PC-9 (cell line): ENCODE results near the gene NGEF. TPM values are rescaled to one million over a fixed set of nuclear protein-coding genes. Genes with fewer than 3 reads are reported as not detected.
A peak's percentile ranks its signal among the peaks of the same experiment; 100 is the strongest.

Experiments used
- BruUV-seq: library from RNA; stranded (reverse); fragments of 400-500 nt; replicated peaks from 2 replicates; lab custom pipeline; 2021; lab: Mats Ljungman, UMichigan
- CTCF ChIA-PET: fragments of 300-600 bp; sonication (Branson Sonifier 250); formaldehyde crosslinking; loops from one replicate; lab custom pipeline; 2022; ENCODE audit warnings: antibody characterized with exemption; lab: Charles Lee
- POLR2A ChIA-PET: fragments of 300-600 bp; sonication (Branson Sonifier 250); formaldehyde crosslinking; loops from one replicate; lab custom pipeline; 2022; ENCODE audit warnings: antibody characterized with exemption; ENCODE audit not compliant: unreplicated experiment; lab: Charles Lee
- DNase-seq, 2 experiments: peaks; one replicate each; pipeline versions ENCODE4 v3.0.0 to v3.0.0-alpha.2; 2015 to 2022; ENCODE audit warnings: mixed read lengths in 1 of 2
- H2AFZ ChIP-seq: fragments of 200-600 bp; sonication (generic); 2 replicates; pipeline ENCODE4 v1.8.1; 2017; ENCODE audit warnings: antibody characterized with exemption
- H3F3A ChIP-seq: fragments of 200-600 bp; sonication (generic); 2 replicates; pipeline ENCODE4 v1.8.1; 2017; ENCODE audit warnings: antibody characterized with exemption, mild to moderate bottlenecking, low read depth; ENCODE audit not compliant: insufficient read depth
- H3K27ac ChIP-seq: fragments of 200-600 bp; sonication (generic); 2 replicates; pipeline ENCODE4 v1.6.1; 2016; ENCODE audit warnings: mixed run types
- H3K27me3 ChIP-seq: fragments of 200-600 bp; sonication (generic); 2 replicates; pipeline ENCODE4 v1.6.1; 2016; ENCODE audit warnings: low read depth, mixed run types; ENCODE audit not compliant: insufficient read depth
- H3K36me3 ChIP-seq: fragments of 200-600 bp; sonication (generic); 2 replicates; pipeline ENCODE4 v1.6.1; 2016; ENCODE audit warnings: low read depth, mixed run types
- H3K4me1 ChIP-seq: fragments of 200-600 bp; sonication (generic); replicated peaks from 2 replicates; pipeline ENCODE4 v1.6.1; 2016; ENCODE audit warnings: mixed run types; ENCODE audit not compliant: insufficient read depth
- H3K4me2 ChIP-seq: fragments of 200-600 bp; sonication (generic); 2 replicates; pipeline ENCODE4 v1.6.1; 2017; ENCODE audit warnings: mixed run types
- H3K4me3 ChIP-seq: fragments of 200-600 bp; sonication (generic); 2 replicates; pipeline ENCODE4 v1.6.1; 2016; ENCODE audit warnings: mixed run types
- H3K79me2 ChIP-seq: fragments of 200-600 bp; sonication (generic); 2 replicates; pipeline ENCODE4 v1.6.1; 2017; ENCODE audit warnings: low read depth, mixed run types
- H3K9me2 ChIP-seq: fragments of 200-600 bp; sonication (generic); 2 replicates; pipeline ENCODE4 v1.8.1; 2017; ENCODE audit warnings: mild to moderate bottlenecking; ENCODE audit not compliant: insufficient read depth
- H3K9me3 ChIP-seq: fragments of 200-600 bp; sonication (generic); 2 replicates; pipeline ENCODE4 v1.8.1; 2016; ENCODE audit warnings: low read depth; ENCODE audit not compliant: insufficient read depth
- H4K20me1 ChIP-seq: fragments of 200-600 bp; sonication (generic); 2 replicates; pipeline ENCODE4 v1.8.1; 2017; ENCODE audit not compliant: insufficient read depth
- CTCF ChIP-seq: fragments of 200-600 bp; sonication (generic); conservative IDR thresholded peaks from 2 replicates; pipeline ENCODE4 v1.6.1; 2017; ENCODE audit warnings: mixed run types, antibody characterized with exemption, mild to moderate bottlenecking, moderate library complexity
- EZH2 ChIP-seq: fragments of 200-600 bp; sonication (generic); IDR thresholded peaks from 2 replicates; pipeline ENCODE4 v1.8.0; 2017; ENCODE audit warnings: antibody characterized with exemption, low read depth
- intact Hi-C: fragments of 100-400 bp; cut with micrococcal nuclease; formaldehyde crosslinking; loops from one replicate; pipeline ENCODE4 v1.10.0; 2022; ENCODE audit not compliant: unreplicated experiment
- total RNA-seq: library from RNA; stranded (reverse); gene quantifications from 2 replicates; pipeline ENCODE4 v1.2.3, GENCODE V29; 2021

Gene NGEF
- total RNA-seq, 1 experiment from 2014 or later, result 55.3 TPM

- intact Hi-C loops, result loop anchor here (5.0 kb wide), 1 partner anchor 125 kb away; no protein-coding TSS in a partner anchor
- no peak for TF ChIP-seq EZH2
- TF ChIP-seq CTCF, result no peak
- TSS peak; percentile 80 for BruUV-seq
- Histone ChIP-seq H3K9me3 (no peaks in the 10 kb centered on the region), H3K4me3 (peak overlapping the region; percentile 26; the same call in 1 of the 2 replicates), H3K9me2 (no peaks in the 10 kb centered on the region), H4K20me1 (no peaks in the 10 kb centered on the region), H3K27ac (peak overlapping the region; percentile 77), H3K79me2 (no peaks in the 10 kb centered on the region), H2AFZ (peak overlapping the region; percentile 68; the same call in 1 of the 2 replicates), H3K4me2 (peak overlapping the region; percentile 74), H3K27me3 (no peaks in the 10 kb centered on the region), H3K36me3 (no peaks in the 10 kb centered on the region), H3K4me1 (peaks cover 36% of the 10 kb centered on the region), H3F3A (peaks cover 20% of the 10 kb centered on the region; the same call in 1 of the 2 replicates)
- peak; percentile 86 to 92 for DNase-seq
- POLR2A ChIA-PET, result interaction anchor here (0.5 to 1.0 kb wide), 2 partner anchors 9 to 11 kb away, joined by 3 to 5 read pairs; no protein-coding TSS in a partner anchor
- CTCF ChIA-PET, result no interaction called here
These were observed 111.1 kb downstream of the NGEF start for GRCh38 chr2:232901736-232902578.

- BruUV-seq, result TSS peak; percentile 51
- DNase-seq, result no peak
- H3K9me3 ChIP-seq, result no peaks in the 10 kb centered on the region
- H3F3A ChIP-seq, result peaks cover 20% of the 10 kb centered on the region; the same call in 1 of the 2 replicates
- H3K4me1 ChIP-seq, result peaks cover 36% of the 10 kb centered on the region
- intact Hi-C loops, result loop anchor here (5.0 kb wide), 1 partner anchor 126 kb away; no protein-coding TSS in a partner anchor
- POLR2A ChIA-PET, result interaction anchor here (1.0 kb wide), 1 partner anchor 10 kb away, joined by 3 read pairs; no protein-coding TSS in a partner anchor
- H2AFZ ChIP-seq, result no peak overlapping the region; the same call in 1 of the 2 replicates
- H3K4me2 ChIP-seq, result peak overlapping the region; percentile 74
- H4K20me1 ChIP-seq, result no peaks in the 10 kb centered on the region
- H3K4me3 ChIP-seq, result peak overlapping the region; percentile 26; the same call in 1 of the 2 replicates
- H3K9me2 ChIP-seq, result no peaks in the 10 kb centered on the region
- H3K27ac ChIP-seq, result peak overlapping the region; percentile 77
- CTCF ChIA-PET, result no interaction called here
- no peaks in the 10 kb centered on the region for H3K36me3 ChIP-seq
- TF ChIP-seq CTCF, result no peak
- TF ChIP-seq EZH2, result no peak
- H3K27me3 ChIP-seq, result no peaks in the 10 kb centered on the region
- no peaks in the 10 kb centered on the region for H3K79me2 ChIP-seq
These were observed 112.0 kb downstream of the NGEF start for GRCh38 chr2:232900811-232901735.
